K562 (cell line): ENCODE results near the gene FIBP. TPM values are rescaled to one million over a fixed set of nuclear protein-coding genes. Genes with fewer than 3 reads are reported as not detected.

Source experiments
- ADNP ChIP-seq: fragments of 200-800 bp; sonication (Bioruptor generic); IDR thresholded peaks from 2 replicates; pipeline ENCODE4 v1.6.1; 2016; ENCODE audit warnings: missing genetic modification characterization, missing compliant biosample characterization
- ETV5 ChIP-seq: sonication (generic); formaldehyde crosslinking; IDR thresholded peaks from 2 replicates; pipeline ENCODE4 v1.4.0; 2020; ENCODE audit warnings: low read depth, mild to moderate bottlenecking, missing genetic modification reagents
- HEY1 ChIP-seq: fragments of 250-450 bp; sonication (Bioruptor Pico); IDR thresholded peaks from 2 replicates; pipeline ENCODE4 v1.5.0; 2020; ENCODE audit warnings: mild to moderate bottlenecking, moderate library complexity, borderline replicate concordance
- HMG20B ChIP-seq: fragments of 250-450 bp; sonication (Bioruptor Pico); IDR thresholded peaks from 2 replicates; pipeline ENCODE4 v1.5.0; 2021; ENCODE audit warnings: mild to moderate bottlenecking
- HNRNPUL1 ChIP-seq: fragments of 200-400 bp; formaldehyde crosslinking; IDR thresholded peaks from 2 replicates; pipeline ENCODE4 v1.6.1; 2017; ENCODE audit warnings: low read length
- MEF2D ChIP-seq: conservative IDR thresholded peaks from 2 replicates; pipeline ENCODE4 v1.6.1; 2016; ENCODE audit warnings: low read depth, missing genetic modification characterization, missing compliant biosample characterization
- MLLT1 ChIP-seq, 2 experiments: fragments of 450-650 bp; IDR thresholded peaks; 2 replicates each; pipeline ENCODE4 v1.6.1; 2016
- POU5F1 ChIP-seq: fragments of 150-350 bp; IDR thresholded peaks from 2 replicates; pipeline ENCODE4 v1.6.1; 2014; ENCODE audit warnings: borderline replicate concordance, low read length, low read depth, mild to moderate bottlenecking; ENCODE audit not compliant: partially characterized antibody
- PYGO2 ChIP-seq: fragments of 450-650 bp; IDR thresholded peaks from 2 replicates; pipeline ENCODE4 v1.6.1; 2016; ENCODE audit warnings: mild to moderate bottlenecking, missing genetic modification characterization, moderate library complexity, missing compliant biosample characterization
- SLC30A9 ChIP-seq: fragments of 250-450 bp; sonication (Bioruptor Pico); IDR thresholded peaks from 2 replicates; pipeline ENCODE4 v1.8.0; 2022; ENCODE audit warnings: mild to moderate bottlenecking, moderate library complexity
- SMAD2 ChIP-seq: fragments of 150-350 bp; IDR thresholded peaks from 2 replicates; pipeline ENCODE4 v1.6.1; 2014; ENCODE audit warnings: low read depth, mild to moderate bottlenecking, low read length
- SMAD4 ChIP-seq: fragments of 250-450 bp; sonication (Bioruptor Pico); conservative IDR thresholded peaks from 2 replicates; pipeline ENCODE4 v1.8.0; 2021; ENCODE audit warnings: inconsistent platforms, mild to moderate bottlenecking, moderate library complexity
- SREBF1 ChIP-seq: fragments of 150-350 bp; IDR thresholded peaks from 2 replicates; pipeline ENCODE4 v1.6.1; 2014; ENCODE audit warnings: antibody characterized with exemption, low read depth, low read length, borderline replicate concordance
- TAF1 ChIP-seq: IDR thresholded peaks from 2 replicates; pipeline ENCODE4 v1.6.1; 2011; ENCODE audit warnings: mild to moderate bottlenecking, low read length, moderate library complexity; ENCODE audit not compliant: insufficient read depth, control insufficient read depth, severe bottlenecking; ENCODE audit errors: extremely low read depth
- TCF3 ChIP-seq: sonication (generic); formaldehyde crosslinking; IDR thresholded peaks from 2 replicates; pipeline ENCODE4 v1.4.0; 2020; ENCODE audit warnings: mild to moderate bottlenecking, missing genetic modification reagents
- U2AF2 ChIP-seq: fragments of 200-400 bp; formaldehyde crosslinking; optimal IDR thresholded peaks from 2 replicates; pipeline ENCODE3; 2017; ENCODE audit warnings: low read depth, mild to moderate bottlenecking, low read length
- ZFX ChIP-seq: sonication (generic); formaldehyde crosslinking; IDR thresholded peaks from 2 replicates; pipeline ENCODE4 v1.8.0; 2022; ENCODE audit warnings: mild to moderate bottlenecking, missing genetic modification reagents, moderate library complexity
- polyA plus RNA-seq, 8 experiments: library from polyadenylated mRNA; depleted of rRNA in 4 of 8; stranded (reverse) in 5 of 8; unstranded in 3 of 8; fragments of >200 nt; fragmentation: Nextera tagmentation in 2 of 8; fragmentation: Illumina TruSeq in 1 of 8; extraction: Ambion mirVana in 2 of 8; extraction: Trizol in 1 of 8; gene quantifications; 2 replicates each; pipeline versions ENCODE4 v1.2.1 to v1.2.3, GENCODE V29; 2011 to 2014; ENCODE audit warnings: inconsistent platforms in 1 of 8, missing spikeins in 1 of 8
- total RNA-seq, 7 experiments: library from RNA; depleted of rRNA in 6 of 7; stranded (reverse); fragments of >200 nt in 6 of 7; fragmentation: Illumina TruSeq in 2 of 7; extraction: Trizol in 2 of 7; gene quantifications; 2 replicates each; pipeline versions ENCODE4 v1.2.1 to v1.2.3, GENCODE V29; 2011 to 2021; ENCODE audit warnings: low replicate concordance in 1 of 7
- TF ChIP-seq, protein P1 (sequence below): sonication (generic); formaldehyde crosslinking; IDR thresholded peaks from 2 replicates; pipeline ENCODE4 v1.8.1; 2023; ENCODE audit warnings: missing genetic modification reagents, mild to moderate bottlenecking, borderline replicate concordance
- TF ChIP-seq, protein P2 (sequence below): fragments of 250-450 bp; sonication (Bioruptor Pico); IDR thresholded peaks from 2 replicates; pipeline ENCODE4 v1.8.0; 2021; ENCODE audit warnings: moderate library complexity, mild to moderate bottlenecking, inconsistent platforms
- TF ChIP-seq, protein P3 (sequence below): fragments of 250-450 bp; sonication (Bioruptor Pico); IDR thresholded peaks from 2 replicates; pipeline ENCODE4 v1.5.0; 2021; ENCODE audit warnings: mild to moderate bottlenecking, borderline replicate concordance

Gene FIBP
- total and polyA plus RNA-seq, 9 of the 15 experiments (the other 6 are each of a cell fraction or from before 2014, with no cell fraction given), result 41.2 to 79.2 (median 48.6) TPM

DNA sequence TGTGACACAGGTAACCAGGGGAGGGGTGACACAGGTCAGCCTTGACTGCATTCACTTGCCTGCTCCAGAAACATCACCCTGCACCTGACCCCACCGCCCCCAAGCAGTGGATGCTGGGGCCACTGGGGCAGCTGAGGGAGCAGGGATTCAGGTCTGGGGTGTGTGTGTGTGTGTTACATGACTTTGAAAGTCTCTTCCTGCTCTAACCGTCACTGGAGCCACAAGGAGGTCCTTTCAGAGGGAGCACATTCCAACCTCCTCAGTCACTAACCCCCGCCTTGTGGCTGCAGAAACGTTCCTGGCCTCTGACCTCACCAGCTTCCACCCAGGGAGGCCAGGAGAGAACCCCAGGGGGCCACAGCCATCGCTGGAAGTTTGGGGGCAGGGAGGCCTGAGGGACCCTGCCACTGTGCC, 14.8 kb upstream of the FIBP start (continued):
- TF ChIP-seq, protein P1, sequence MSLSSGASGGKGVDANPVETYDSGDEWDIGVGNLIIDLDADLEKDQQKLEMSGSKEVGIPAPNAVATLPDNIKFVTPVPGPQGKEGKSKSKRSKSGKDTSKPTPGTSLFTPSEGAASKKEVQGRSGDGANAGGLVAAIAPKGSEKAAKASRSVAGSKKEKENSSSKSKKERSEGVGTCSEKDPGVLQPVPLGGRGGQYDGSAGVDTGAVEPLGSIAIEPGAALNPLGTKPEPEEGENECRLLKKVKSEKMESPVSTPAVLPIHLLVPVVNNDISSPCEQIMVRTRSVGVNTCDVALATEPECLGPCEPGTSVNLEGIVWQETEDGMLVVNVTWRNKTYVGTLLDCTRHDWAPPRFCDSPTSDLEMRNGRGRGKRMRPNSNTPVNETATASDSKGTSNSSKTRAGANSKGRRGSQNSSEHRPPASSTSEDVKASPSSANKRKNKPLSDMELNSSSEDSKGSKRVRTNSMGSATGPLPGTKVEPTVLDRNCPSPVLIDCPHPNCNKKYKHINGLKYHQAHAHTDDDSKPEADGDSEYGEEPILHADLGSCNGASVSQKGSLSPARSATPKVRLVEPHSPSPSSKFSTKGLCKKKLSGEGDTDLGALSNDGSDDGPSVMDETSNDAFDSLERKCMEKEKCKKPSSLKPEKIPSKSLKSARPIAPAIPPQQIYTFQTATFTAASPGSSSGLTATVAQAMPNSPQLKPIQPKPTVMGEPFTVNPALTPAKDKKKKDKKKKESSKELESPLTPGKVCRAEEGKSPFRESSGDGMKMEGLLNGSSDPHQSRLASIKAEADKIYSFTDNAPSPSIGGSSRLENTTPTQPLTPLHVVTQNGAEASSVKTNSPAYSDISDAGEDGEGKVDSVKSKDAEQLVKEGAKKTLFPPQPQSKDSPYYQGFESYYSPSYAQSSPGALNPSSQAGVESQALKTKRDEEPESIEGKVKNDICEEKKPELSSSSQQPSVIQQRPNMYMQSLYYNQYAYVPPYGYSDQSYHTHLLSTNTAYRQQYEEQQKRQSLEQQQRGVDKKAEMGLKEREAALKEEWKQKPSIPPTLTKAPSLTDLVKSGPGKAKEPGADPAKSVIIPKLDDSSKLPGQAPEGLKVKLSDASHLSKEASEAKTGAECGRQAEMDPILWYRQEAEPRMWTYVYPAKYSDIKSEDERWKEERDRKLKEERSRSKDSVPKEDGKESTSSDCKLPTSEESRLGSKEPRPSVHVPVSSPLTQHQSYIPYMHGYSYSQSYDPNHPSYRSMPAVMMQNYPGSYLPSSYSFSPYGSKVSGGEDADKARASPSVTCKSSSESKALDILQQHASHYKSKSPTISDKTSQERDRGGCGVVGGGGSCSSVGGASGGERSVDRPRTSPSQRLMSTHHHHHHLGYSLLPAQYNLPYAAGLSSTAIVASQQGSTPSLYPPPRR (CRISPR knock-in tag), result no peak
- TF ChIP-seq U2AF2 (no peak), HMG20B (CRISPR knock-in tag) (no peak), ZFX (CRISPR knock-in tag) (no peak), ADNP (0 out of 2 replicates have a peak, but pooled peaks have one; percentile 10), SMAD4 (CRISPR knock-in tag) (no peak), PYGO2 (no peak), SLC30A9 (CRISPR knock-in tag) (no peak), POU5F1 (no peak), HEY1 (CRISPR knock-in tag) (no peak), MEF2D (tag) (no peak), SREBF1 (no peak), ETV5 (CRISPR knock-in tag) (no peak), MLLT1 (IDR thresholded peaks at IDR 0.05) (0 out of 4 replicates have a peak, but pooled peaks of 1 of the 2 experiments have one; percentile 20), TAF1 (peak; percentile 45), SMAD2 (no peak), TCF3 (CRISPR knock-in tag) (no peak; the same call in 1 of the 2 replicates), HNRNPUL1 (no peak)
- TF ChIP-seq, protein P2, sequence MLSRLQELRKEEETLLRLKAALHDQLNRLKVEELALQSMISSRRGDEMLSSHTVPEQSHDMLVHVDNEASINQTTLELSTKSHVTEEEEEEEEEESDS (CRISPR knock-in tag), result no peak
- TF ChIP-seq, protein P3, sequence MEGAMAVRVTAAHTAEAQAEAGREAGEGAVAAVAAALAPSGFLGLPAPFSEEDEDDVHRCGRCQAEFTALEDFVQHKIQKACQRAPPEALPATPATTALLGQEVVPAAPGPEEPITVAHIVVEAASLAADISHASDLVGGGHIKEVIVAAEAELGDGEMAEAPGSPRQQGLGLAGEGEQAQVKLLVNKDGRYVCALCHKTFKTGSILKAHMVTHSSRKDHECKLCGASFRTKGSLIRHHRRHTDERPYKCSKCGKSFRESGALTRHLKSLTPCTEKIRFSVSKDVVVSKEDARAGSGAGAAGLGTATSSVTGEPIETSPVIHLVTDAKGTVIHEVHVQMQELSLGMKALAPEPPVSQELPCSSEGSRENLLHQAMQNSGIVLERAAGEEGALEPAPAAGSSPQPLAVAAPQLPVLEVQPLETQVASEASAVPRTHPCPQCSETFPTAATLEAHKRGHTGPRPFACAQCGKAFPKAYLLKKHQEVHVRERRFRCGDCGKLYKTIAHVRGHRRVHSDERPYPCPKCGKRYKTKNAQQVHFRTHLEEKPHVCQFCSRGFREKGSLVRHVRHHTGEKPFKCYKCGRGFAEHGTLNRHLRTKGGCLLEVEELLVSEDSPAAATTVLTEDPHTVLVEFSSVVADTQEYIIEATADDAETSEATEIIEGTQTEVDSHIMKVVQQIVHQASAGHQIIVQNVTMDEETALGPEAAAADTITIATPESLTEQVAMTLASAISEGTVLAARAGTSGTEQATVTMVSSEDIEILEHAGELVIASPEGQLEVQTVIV, result no peak
